ENCODE data around the gene RNF2. TPM values are rescaled to one million over a fixed set of nuclear protein-coding genes. Genes with fewer than 3 reads are reported as not detected.

The RNF2 gene
- total RNA-seq, 2 donors from 2014 or later, result 16.9 to 33.1 TPM

DNA sequence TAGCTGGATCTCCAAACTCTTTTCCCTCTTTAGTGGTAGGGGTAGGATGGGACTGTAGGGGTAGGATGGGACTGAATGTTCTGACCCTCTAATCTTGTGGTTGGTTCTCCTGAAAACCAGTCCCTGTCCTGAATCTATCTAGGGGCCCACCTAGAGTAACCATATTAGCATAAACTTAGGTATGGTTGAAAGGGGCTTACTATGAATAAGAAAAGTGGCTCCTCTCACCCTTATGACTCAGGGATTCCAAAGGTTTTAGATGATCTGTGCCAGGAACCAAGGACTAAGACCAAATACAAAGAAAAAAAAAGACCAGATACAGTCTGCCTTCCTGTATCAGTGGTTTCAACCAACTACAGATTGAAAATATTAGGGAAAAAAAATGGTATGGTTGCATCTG is 28.9 kb downstream of the RNF2 start:
- H3K27ac ChIP-seq, result no peak overlapping the region
- no peaks in the 10 kb centered on the region for H3K36me3 ChIP-seq
- DNase-seq (ENCODE audit: low spot score), result no peak
- H3K4me3 ChIP-seq, result no peak overlapping the region
- H3K9me3 ChIP-seq, result no peaks in the 10 kb centered on the region
- H3K27me3 ChIP-seq (replicated peaks; ENCODE audit: insufficient read depth), result no peaks in the 10 kb centered on the region
- intact Hi-C loops (cut with DNase I), result no loop called here
- no peaks in the 10 kb centered on the region for H3K4me1 ChIP-seq (replicated peaks)
- TF ChIP-seq POLR2AphosphoS5 (IDR thresholded peaks at IDR 0.05) (no peak), POLR2A (IDR thresholded peaks at IDR 0.05) (no peak)
- TF ChIP-seq, protein P1, sequence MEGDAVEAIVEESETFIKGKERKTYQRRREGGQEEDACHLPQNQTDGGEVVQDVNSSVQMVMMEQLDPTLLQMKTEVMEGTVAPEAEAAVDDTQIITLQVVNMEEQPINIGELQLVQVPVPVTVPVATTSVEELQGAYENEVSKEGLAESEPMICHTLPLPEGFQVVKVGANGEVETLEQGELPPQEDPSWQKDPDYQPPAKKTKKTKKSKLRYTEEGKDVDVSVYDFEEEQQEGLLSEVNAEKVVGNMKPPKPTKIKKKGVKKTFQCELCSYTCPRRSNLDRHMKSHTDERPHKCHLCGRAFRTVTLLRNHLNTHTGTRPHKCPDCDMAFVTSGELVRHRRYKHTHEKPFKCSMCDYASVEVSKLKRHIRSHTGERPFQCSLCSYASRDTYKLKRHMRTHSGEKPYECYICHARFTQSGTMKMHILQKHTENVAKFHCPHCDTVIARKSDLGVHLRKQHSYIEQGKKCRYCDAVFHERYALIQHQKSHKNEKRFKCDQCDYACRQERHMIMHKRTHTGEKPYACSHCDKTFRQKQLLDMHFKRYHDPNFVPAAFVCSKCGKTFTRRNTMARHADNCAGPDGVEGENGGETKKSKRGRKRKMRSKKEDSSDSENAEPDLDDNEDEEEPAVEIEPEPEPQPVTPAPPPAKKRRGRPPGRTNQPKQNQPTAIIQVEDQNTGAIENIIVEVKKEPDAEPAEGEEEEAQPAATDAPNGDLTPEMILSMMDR (IDR thresholded peaks at IDR 0.05), result no peak

DNA sequence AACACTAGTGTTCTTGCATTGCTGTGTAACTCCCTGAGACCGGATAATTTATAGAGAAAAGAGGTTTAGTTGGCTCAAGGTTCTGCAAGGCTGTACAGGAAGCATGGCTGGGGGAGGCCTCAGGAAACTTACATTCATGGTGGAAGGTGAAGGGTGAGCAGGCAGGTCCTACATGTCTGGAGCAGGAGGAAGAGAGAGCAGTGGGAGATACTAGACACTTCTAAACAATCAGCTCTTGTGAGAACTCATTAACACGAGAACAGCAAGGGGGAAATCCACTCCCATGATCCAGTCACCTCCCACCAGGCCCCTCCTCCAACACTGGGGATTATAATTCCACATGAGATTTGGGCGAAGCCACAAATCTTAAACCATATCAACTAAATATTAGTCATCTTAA is 30.1 kb downstream of the RNF2 start:
- 94% methylated on average over 3 of the region's 3 CpGs for WGBS
- H3K9me3 ChIP-seq, result no peaks in the 10 kb centered on the region
- intact Hi-C loops (cut with DNase I), result no loop called here
- TF ChIP-seq POLR2A (IDR thresholded peaks at IDR 0.05) (no peak), POLR2AphosphoS5 (IDR thresholded peaks at IDR 0.05) (no peak)
- TF ChIP-seq, protein P1 (IDR thresholded peaks at IDR 0.05), result no peak
- no peak overlapping the region for H3K27ac ChIP-seq
- no peaks in the 10 kb centered on the region for H3K27me3 ChIP-seq (replicated peaks; ENCODE audit: insufficient read depth)
- no peaks in the 10 kb centered on the region for H3K4me1 ChIP-seq (replicated peaks)
- H3K36me3 ChIP-seq, result no peaks in the 10 kb centered on the region
- no peak for DNase-seq (ENCODE audit: low spot score)
- H3K4me3 ChIP-seq, result no peak overlapping the region

DNA sequence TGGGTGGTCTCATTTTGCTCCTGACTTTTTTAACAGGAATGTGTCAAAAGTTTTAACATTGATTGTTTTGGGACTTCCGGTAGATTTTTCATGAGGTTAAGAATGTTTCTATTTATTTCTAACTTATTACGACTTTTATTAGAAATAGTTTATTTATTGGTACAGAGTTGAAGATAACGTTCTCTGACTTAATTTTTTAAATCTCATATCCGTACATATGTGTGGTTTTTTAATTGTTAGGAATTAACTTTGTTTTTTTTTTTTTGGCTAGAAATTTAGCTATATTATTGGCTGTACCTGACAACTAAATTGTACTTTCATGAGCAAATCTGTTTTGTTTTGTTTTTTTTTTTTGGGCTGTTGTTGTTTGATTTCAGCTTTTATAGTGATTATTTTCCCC is 32.0 kb downstream of the RNF2 start:
- DNase-seq (ENCODE audit: low spot score), result no peak
- Histone ChIP-seq H3K9me3 (no peaks in the 10 kb centered on the region), H3K27ac (no peak overlapping the region), H3K36me3 (no peaks in the 10 kb centered on the region), H3K4me1 (replicated peaks) (no peaks in the 10 kb centered on the region), H3K4me3 (no peak overlapping the region), H3K27me3 (replicated peaks; ENCODE audit: insufficient read depth) (no peaks in the 10 kb centered on the region)
- TF ChIP-seq, protein P1 (IDR thresholded peaks at IDR 0.05), result no peak
- TF ChIP-seq POLR2A (IDR thresholded peaks at IDR 0.05) (no peak), POLR2AphosphoS5 (IDR thresholded peaks at IDR 0.05) (no peak)
- 63% methylated on average over 4 of the region's 4 CpGs for WGBS
- intact Hi-C loops (cut with DNase I), result no loop called here

DNA sequence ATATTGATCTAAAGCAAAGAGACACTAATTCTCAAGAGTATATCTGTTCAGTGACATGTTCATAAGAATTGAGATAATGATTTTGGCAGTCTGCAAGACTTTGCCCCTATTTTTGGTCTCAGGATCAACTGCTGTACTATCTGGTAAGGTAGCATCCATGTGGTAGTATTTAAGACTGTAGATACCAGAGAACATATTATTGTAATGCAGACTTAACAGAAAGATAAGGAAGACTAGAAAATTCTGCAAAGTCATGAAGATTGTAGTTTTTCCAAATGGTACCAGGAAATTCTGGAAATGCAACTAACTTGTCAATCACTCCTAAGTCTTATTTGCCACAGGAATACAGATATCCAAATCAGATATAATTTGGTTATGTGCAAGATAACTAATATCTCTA is 35.1 kb downstream of the RNF2 start:
- intact Hi-C loops (cut with DNase I), result no loop called here
- TF ChIP-seq POLR2A (IDR thresholded peaks at IDR 0.05), result no peak
- no peak for TF ChIP-seq POLR2AphosphoS5 (IDR thresholded peaks at IDR 0.05)
- TF ChIP-seq, protein P1 (IDR thresholded peaks at IDR 0.05), result no peak
- no peaks in the 10 kb centered on the region for H3K36me3 ChIP-seq

DNA sequence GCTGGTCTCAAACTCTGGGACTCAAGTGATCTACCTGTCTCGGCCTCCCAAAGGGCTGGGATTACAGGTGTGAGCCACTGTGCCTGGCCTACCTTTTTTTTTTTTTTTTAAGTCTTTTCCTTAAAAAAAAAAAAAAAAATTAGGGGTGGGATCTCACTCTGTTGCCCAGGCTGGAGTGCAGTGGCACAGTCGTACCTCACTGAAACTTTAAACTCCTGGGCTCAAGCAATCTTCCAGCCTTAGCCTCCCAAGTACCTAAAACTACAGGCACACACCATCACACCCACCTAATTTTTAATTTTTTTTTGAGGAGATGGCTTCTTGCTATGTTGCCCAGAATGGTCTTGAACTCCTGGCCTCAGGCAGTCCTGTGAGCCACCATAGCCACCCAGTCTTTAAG is 38.5 kb downstream of the RNF2 start:
- no peaks in the 10 kb centered on the region for H3K36me3 ChIP-seq
- no peaks in the 10 kb centered on the region for H3K27me3 ChIP-seq (replicated peaks; ENCODE audit: insufficient read depth)
- no peak for TF ChIP-seq POLR2AphosphoS5 (IDR thresholded peaks at IDR 0.05)
- TF ChIP-seq, protein P1 (IDR thresholded peaks at IDR 0.05), result no peak
- no peak for DNase-seq (ENCODE audit: low spot score)
- WGBS, result 96% methylated on average over 2 of the region's 2 CpGs
- H3K4me1 ChIP-seq (replicated peaks), result no peaks in the 10 kb centered on the region
- no peaks in the 10 kb centered on the region for H3K9me3 ChIP-seq
- intact Hi-C loops (cut with DNase I), result no loop called here
- no peak overlapping the region for H3K27ac ChIP-seq
- H3K4me3 ChIP-seq, result no peak overlapping the region

More for the DNA sequence above, 35.1 kb downstream of the RNF2 start:
- Histone ChIP-seq H3K9me3 (no peaks in the 10 kb centered on the region), H3K4me3 (no peak overlapping the region), H3K27ac (no peak overlapping the region), H3K27me3 (replicated peaks; ENCODE audit: insufficient read depth) (no peaks in the 10 kb centered on the region), H3K4me1 (replicated peaks) (no peaks in the 10 kb centered on the region)
- DNase-seq (ENCODE audit: low spot score), result no peak

Data from prostate gland (tissue), 2 donors.